Thymus (tissue), 11 donors: ENCODE data around the gene MGLL. TPM values are rescaled to one million over a fixed set of nuclear protein-coding genes. Genes with fewer than 3 reads are reported as not detected.

Experiments
- DNase-seq, 9 donors: peaks; one replicate each; pipeline ENCODE4 v3.0.0-alpha.2; 2013; ENCODE audit warnings: low spot score in 9 of 9, low read depth in 6 of 9, missing footprints in 1 of 9
- H3K27ac ChIP-seq, 2 donors: one replicate each; pipeline ENCODE4 v1.5.1; 2013; ENCODE audit warnings: control low read depth in 1 of 2, low read depth in 1 of 2, low read length in 1 of 2, mild to moderate bottlenecking in 1 of 2, moderate library complexity in 1 of 2
- H3K27me3 ChIP-seq, 2 donors: one replicate each; pipeline ENCODE4 v1.5.1; 2013; ENCODE audit warnings: low read length in 1 of 2; ENCODE audit not compliant: control insufficient read depth in 2 of 2, insufficient read depth in 1 of 2
- H3K36me3 ChIP-seq, 2 donors: one replicate each; pipeline ENCODE4 v1.5.1; 2013; ENCODE audit warnings: low read length in 1 of 2, mild to moderate bottlenecking in 1 of 2, moderate library complexity in 1 of 2; ENCODE audit not compliant: control insufficient read depth in 2 of 2, insufficient read depth in 2 of 2
- H3K4me1 ChIP-seq, 2 donors: one replicate each; pipeline ENCODE4 v1.5.1; 2013; ENCODE audit warnings: low read length in 2 of 2; ENCODE audit not compliant: control insufficient read depth in 2 of 2, insufficient read depth in 2 of 2
- H3K4me3 ChIP-seq, 2 donors: one replicate each; pipeline ENCODE4 v1.5.1; 2013; ENCODE audit warnings: low read length in 2 of 2, control low read depth in 1 of 2, mild to moderate bottlenecking in 1 of 2
- H3K9me3 ChIP-seq, 2 donors: one replicate each; pipeline ENCODE4 v1.5.1; 2013; ENCODE audit warnings: low read length in 1 of 2, mild to moderate bottlenecking in 1 of 2; ENCODE audit not compliant: control insufficient read depth in 2 of 2, insufficient read depth in 1 of 2
- WGBS: extraction: QIAGEN DNeasy Blood & Tissue Kit; methylation state at CpG from one replicate; pipeline ENCODE4 v1.1.7; 2013; 5-methylcytosine and 5-hydroxymethylcytosine counted together
- polyA plus RNA-seq: library from polyadenylated mRNA; stranded (reverse); fragments of 200-250 nt; gene quantifications from one replicate; pipeline ENCODE4 v1.2.3, GENCODE V29; 2013
- total RNA-seq: library from RNA; stranded (reverse); fragments of 120-200 nt; gene quantifications from one replicate; pipeline ENCODE4 v1.2.4, GENCODE V29; 2013
- donor health status: healthy.

Gene MGLL
- total and polyA plus RNA-seq, 2 donors = 5.4 to 15.2 TPM

- H3K4me3 ChIP-seq = no peak overlapping the region
- no peaks in the 10 kb centered on the region for H3K4me1 ChIP-seq
- WGBS = 92% methylated on average over 4 of the region's 4 CpGs
- no peaks in the 10 kb centered on the region for H3K27me3 ChIP-seq
- no peak overlapping the region for H3K27ac ChIP-seq
- DNase-seq = no peak
- H3K9me3 ChIP-seq = peaks cover 0 to 3% of the 10 kb centered on the region in 2 donors
- no peaks in the 10 kb centered on the region for H3K36me3 ChIP-seq
Measured at GRCh38 chr3:127690106-127690505, 132.2 kb downstream of the MGLL start.

DNA sequence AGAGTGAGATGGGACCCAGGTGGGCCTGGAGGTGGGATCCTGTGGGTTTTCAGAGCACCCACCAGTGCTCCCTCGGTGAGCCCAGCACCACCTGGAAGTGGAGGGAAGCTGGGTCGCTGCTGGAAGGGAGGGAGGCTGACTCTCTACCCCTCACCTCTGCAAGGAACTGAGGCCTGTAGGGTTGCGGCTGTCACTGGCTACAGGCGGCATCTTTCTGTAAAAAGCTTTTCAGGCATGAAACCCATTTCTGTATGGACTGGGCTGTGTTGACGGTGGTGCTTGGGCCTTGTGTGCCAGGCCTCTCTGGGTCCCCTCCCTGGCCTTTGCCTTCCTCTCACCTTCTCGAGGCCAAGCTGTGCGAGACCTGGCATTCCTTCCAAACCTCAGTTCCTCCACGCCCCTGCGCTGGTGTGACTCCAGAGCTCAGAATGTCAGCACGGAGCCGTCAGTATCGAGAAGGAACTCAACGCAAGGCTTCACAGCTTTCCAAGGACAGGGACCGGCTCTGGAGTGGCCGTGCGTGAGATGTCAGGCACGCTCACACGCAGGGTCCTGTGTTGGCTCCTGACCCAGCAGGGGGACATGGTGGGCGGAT, 133.0 kb downstream of the MGLL start:
- no peak for DNase-seq
- no peaks in the 10 kb centered on the region for H3K36me3 ChIP-seq
- H3K27ac ChIP-seq = no peak overlapping the region

GRCh38 chr3:127688416-127689265, 133.7 kb downstream of the MGLL start:
- Histone ChIP-seq H3K27ac (no peak overlapping the region), H3K9me3 (peaks cover 0 to 3% of the 10 kb centered on the region in 2 donors), H3K4me3 (no peak overlapping the region), H3K36me3 (no peaks in the 10 kb centered on the region), H3K4me1 (no peaks in the 10 kb centered on the region), H3K27me3 (no peaks in the 10 kb centered on the region)
- 94% methylated on average over 20 of the region's 20 CpGs for WGBS
- DNase-seq = no peak

More for the DNA sequence above, 133.0 kb downstream of the MGLL start:
- peaks cover 0 to 3% of the 10 kb centered on the region in 2 donors for H3K9me3 ChIP-seq
- H3K27me3 ChIP-seq = no peaks in the 10 kb centered on the region
- H3K4me3 ChIP-seq = no peak overlapping the region
- H3K4me1 ChIP-seq = no peaks in the 10 kb centered on the region
- 98% methylated on average over 19 of the region's 19 CpGs for WGBS

DNA sequence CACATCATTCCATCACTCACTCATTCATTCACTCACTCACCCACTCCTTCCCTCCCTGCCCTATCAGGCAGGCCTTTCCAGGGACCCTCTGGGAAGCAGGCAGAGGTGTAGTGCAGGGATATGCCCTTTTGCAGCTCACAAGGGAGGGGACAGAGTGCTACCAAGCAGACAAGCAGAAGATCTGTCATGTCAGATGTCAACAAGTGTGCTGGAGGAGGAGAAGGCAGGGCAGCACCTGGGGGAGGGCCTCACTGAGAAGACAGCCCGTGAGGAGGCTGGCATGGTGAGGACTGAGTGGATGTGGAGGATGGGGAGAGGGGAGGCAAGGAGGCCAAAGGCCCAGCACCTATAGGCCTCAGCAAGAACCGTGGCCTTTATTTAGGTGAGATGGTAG, 134.3 kb downstream of the MGLL start:
- WGBS = 92% methylated on average over 2 of the region's 2 CpGs
- no peak for DNase-seq
- no peaks in the 10 kb centered on the region for H3K4me1 ChIP-seq
- no peak overlapping the region for H3K27ac ChIP-seq
- H3K4me3 ChIP-seq = no peak overlapping the region
- no peaks in the 10 kb centered on the region for H3K36me3 ChIP-seq
- H3K9me3 ChIP-seq = peaks cover 0 to 3% of the 10 kb centered on the region in 2 donors
- no peaks in the 10 kb centered on the region for H3K27me3 ChIP-seq

DNA sequence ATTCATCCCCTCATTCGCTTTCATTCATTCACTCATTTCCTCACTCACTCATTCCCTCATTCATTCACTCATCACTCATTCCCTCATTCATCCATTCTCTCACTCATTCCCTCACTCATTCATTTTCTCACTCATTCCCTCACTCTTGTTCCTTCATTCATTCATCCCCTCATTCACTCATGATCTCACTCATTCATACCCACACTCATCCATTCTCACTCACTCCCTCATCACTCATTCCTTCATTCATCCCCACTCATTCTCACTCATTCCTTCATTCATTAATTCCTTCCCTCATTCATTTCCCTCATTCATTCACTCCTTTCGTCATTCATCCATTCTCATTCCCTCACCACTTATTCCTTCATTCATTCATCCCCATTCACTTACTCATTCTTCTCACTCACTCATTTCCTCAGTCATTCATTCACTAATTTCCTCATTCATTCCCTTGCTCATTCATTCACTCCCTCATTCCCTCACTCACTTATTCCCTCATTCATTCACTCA, 135.0 kb downstream of the MGLL start:
- no peak for DNase-seq
- no peaks in the 10 kb centered on the region for H3K4me1 ChIP-seq
- 97% methylated on average over 2 of the region's 2 CpGs for WGBS
- H3K36me3 ChIP-seq = no peaks in the 10 kb centered on the region
- H3K27me3 ChIP-seq = no peaks in the 10 kb centered on the region
- H3K9me3 ChIP-seq = peaks cover 0 to 3% of the 10 kb centered on the region in 2 donors
- no peak overlapping the region for H3K27ac ChIP-seq
- no peak overlapping the region for H3K4me3 ChIP-seq

DNA sequence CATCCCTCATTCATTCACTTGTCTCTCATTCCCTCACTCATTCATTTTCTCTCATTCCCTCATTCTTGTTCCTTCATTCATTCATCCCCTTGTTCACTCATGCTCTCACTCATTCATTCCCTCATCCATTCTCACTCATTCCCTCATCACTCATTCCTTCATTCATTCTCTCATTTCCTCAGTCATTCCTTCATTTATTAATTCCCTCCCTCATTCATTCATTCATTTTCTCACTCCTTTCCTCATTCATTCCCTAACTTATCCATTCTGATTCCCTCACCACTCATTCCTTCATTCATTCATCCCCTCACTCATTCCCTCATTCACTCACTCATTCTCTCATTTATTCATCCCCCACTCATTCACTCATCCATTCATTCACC, 135.8 kb downstream of the MGLL start:
- no peaks in the 10 kb centered on the region for H3K36me3 ChIP-seq
- no peaks in the 10 kb centered on the region for H3K27me3 ChIP-seq
- no peak overlapping the region for H3K27ac ChIP-seq
- H3K9me3 ChIP-seq = peaks cover 0 to 3% of the 10 kb centered on the region in 2 donors
- no peak for DNase-seq
- no peaks in the 10 kb centered on the region for H3K4me1 ChIP-seq
- H3K4me3 ChIP-seq = no peak overlapping the region

- no peaks in the 10 kb centered on the region for H3K4me1 ChIP-seq
- over 99% methylated on average over 4 of the region's 4 CpGs for WGBS
- H3K27ac ChIP-seq = no peak overlapping the region
Measured at GRCh38 chr3:127685708-127686511, 136.4 kb downstream of the MGLL start.

DNA sequence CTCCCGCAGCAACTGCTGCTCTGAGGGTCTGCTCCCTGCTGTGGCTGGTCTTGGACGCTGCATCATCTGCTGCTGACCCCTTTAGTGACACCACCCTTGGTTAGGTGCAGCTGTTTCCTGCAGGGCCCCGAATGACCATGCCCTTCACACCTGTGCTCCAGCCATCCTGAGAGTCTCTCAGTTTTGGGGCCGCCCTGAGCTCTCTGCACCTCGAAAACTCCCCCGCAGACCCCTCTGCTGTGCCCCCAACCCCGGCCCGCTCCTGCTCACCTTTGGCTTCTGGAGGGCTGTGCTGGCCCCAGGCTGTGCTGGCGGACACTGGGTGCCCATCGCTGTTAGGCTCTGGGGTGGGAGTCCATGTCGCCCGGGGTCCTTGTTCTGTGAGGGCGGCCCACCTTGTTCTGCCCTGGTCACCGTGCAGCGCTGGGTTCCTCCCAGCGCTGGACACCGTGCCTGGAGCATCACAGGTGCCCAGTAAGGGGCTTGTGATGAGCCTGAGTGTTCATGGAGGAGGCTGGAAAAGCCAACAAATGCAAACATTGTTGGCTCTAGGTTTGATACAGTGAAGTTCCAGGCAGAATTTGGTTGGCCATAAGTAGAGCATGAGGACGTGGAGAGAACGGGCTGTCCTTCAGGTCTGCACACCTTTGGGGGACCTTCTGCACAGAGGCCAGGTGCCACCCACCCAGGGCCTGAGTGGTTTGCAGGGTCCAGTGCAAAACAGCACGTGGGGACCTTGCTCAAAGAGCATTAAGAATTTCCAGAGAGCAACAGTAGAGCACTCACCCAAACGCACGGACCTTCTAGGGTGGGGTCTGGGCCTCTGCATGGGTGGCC, 137.2 kb downstream of the MGLL start:
- Histone ChIP-seq H3K27ac (no peak overlapping the region), H3K4me1 (no peaks in the 10 kb centered on the region), H3K36me3 (peaks cover 0 to 5% of the 10 kb centered on the region in 2 donors), H3K27me3 (no peaks in the 10 kb centered on the region), H3K9me3 (peaks cover 0 to 1% of the 10 kb centered on the region in 2 donors), H3K4me3 (no peak overlapping the region)
- 91% methylated on average over 22 of the region's 22 CpGs for WGBS
- DNase-seq = no peak

More at GRCh38 chr3:127685708-127686511, 136.4 kb downstream of the MGLL start:
- H3K4me3 ChIP-seq = no peak overlapping the region
- DNase-seq = no peak
- no peaks in the 10 kb centered on the region for H3K27me3 ChIP-seq
- peaks cover 0 to 3% of the 10 kb centered on the region in 2 donors for H3K9me3 ChIP-seq
- H3K36me3 ChIP-seq = no peaks in the 10 kb centered on the region
